KG1 (cell line): ENCODE measurements around the gene TRIM69.
"Not testable (repeated sequence)": the region's sequence is repeated elsewhere in the genome, so short reads cannot be mapped to it uniquely, and the experiment has no call there.

Experiments
- DNase-seq: peaks from one replicate; lab custom pipeline; 2025; lab: John Stamatoyannopoulos, UW

Gene TRIM69

GRCh38 chr15:44736181-44736765 is at the start of gene TRIM69:
TRIM69 (plus strand) TSS chr15:44736528; CDS start chr15:44736705, 177 bp downstream.
- no peak for DNase-seq

- not testable (repeated sequence) for DNase-seq
Measured at GRCh38 chr15:44689318-44689717, 47.0 kb upstream of the TRIM69 start.

- not testable (repeated sequence) for DNase-seq
Measured at GRCh38 chr15:44690245-44690644, 46.1 kb upstream of the TRIM69 start.

- no peak for DNase-seq
Measured at GRCh38 chr15:44692659-44693058, 43.7 kb upstream of the TRIM69 start.

- DNase-seq, result no peak
Measured at GRCh38 chr15:44694416-44694815, 41.9 kb upstream of the TRIM69 start.

- DNase-seq, result no peak
Measured at GRCh38 chr15:44695294-44695693, 41.0 kb upstream of the TRIM69 start.

GRCh38 chr15:44697014-44697413 is 39.3 kb upstream of the TRIM69 start:
- DNase-seq, result no peak

GRCh38 chr15:44698641-44699040 is 37.7 kb upstream of the TRIM69 start:
- DNase-seq, result no peak

- DNase-seq, result not testable (repeated sequence)
Measured at GRCh38 chr15:44700676-44701075, 35.7 kb upstream of the TRIM69 start.

GRCh38 chr15:44705986-44706385 is 30.3 kb upstream of the TRIM69 start:
- DNase-seq, result no peak

GRCh38 chr15:44706401-44706800 is 29.9 kb upstream of the TRIM69 start:
- DNase-seq, result no peak

GRCh38 chr15:44706946-44707636 is 29.2 kb upstream of the TRIM69 start:
- no peak for DNase-seq

GRCh38 chr15:44710236-44711095 is 25.9 kb upstream of the TRIM69 start:
- peak; percentile 76 for DNase-seq

GRCh38 chr15:44711096-44711742 is 25.1 kb upstream of the TRIM69 start, which contains the start of the genes B2M and PATL2:
B2M (plus strand) TSS chr15:44711517; CDS start chr15:44711547, 30 bp downstream.
PATL2 (minus strand) TSS chr15:44711323; CDS start chr15:44676490, 34,833 bp downstream.
- DNase-seq, result peak; percentile 95

GRCh38 chr15:44711743-44712345 is 24.5 kb upstream of the TRIM69 start:
- no peak for DNase-seq

- peak; percentile 52 for DNase-seq
Measured at GRCh38 chr15:44712346-44713005, 23.9 kb upstream of the TRIM69 start.

- no peak for DNase-seq
Measured at GRCh38 chr15:44713006-44713966, 23.0 kb upstream of the TRIM69 start.

GRCh38 chr15:44715142-44715796 is 21.1 kb upstream of the TRIM69 start:
- no peak for DNase-seq

GRCh38 chr15:44715797-44716334 is 20.5 kb upstream of the TRIM69 start:
- DNase-seq, result no peak
